GM19238 (cell line): ENCODE data around the gene AUTS2.

Experiments
- DNase-seq: peaks from one replicate; pipeline ENCODE4 v3.0.0; 2011; ENCODE audit warnings: low spot score; ENCODE audit not compliant: insufficient read length

Gene AUTS2

DNA sequence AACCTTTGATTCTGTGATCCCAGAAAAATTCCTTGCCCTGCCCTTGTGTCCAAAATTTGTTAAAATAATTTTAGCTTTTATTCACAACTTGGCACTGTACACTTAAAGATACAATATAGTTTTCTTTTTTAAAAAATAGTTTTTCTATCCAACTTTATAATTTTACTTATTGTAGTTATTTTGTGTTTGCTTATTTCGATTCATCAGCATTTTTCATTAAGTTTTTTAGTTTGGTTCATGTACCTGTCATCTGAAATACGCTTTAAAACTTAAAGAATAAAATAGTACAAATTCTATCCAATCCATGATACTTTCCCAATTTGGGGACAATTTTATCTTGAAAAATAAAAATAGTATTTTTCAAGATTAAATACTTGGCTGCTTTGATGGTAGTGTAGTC, 514.8 kb downstream of the AUTS2 start:
- DNase-seq = no peak

DNA sequence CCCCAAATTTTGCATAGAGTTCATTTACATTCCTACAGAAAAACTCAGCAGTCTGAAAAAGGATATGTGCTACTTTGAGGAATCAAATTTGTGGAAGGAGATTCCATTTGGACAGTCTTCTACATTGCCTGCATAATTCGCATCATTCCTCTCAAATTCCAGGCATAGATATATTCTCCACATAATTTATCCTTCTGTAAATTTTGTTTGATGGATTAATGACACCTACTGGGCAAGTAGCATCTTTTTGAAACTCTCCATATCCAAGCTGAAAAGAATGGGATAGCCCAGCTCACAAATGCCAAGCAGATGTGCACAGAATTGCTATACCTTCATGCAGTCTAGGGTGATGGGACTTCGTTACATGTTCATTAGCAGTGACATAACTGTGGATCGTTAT, 515.3 kb downstream of the AUTS2 start:
- DNase-seq = no peak

DNA sequence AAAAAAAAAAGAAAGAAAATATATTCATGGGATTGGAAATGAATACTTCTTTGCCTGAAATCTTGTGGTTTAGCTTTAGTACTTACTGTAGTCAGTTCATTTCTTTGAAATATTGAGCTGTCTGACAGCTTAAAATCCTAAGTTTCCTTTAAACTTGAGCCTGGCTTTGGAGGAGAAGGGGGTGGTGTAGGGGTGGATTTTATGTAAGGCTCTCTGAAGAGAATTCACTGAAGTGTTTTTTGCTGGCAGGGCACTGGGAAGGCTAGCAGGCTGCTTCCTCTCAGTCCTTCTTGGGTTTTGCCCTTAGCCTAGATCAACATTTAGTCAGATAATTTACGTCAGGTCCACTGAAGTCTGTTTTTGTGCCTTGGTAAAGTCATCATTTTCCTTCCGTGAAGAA, 516.5 kb downstream of the AUTS2 start:
- no peak for DNase-seq

GRCh38 chr7:70116244-70116643, 518.0 kb downstream of the AUTS2 start:
- no peak for DNase-seq

DNA sequence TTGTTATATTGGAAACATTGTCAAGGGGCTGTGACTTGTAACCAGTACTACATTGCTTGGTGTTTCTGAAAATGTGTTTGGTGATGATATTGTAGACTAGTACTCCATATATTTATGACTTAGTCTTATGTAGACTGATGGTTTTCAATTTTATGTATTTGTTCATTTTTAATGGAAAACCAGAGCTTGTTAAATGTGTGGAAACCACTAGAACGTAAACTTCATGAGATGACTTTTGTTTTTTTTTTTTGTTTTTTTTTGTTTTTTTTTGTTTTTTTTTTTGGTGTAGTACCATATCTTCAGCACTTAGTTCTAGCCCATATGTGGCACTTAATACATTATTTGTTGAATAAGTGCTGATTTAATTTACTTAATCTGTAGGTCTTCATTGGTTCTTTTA, 518.6 kb downstream of the AUTS2 start:
- DNase-seq = no peak

DNA sequence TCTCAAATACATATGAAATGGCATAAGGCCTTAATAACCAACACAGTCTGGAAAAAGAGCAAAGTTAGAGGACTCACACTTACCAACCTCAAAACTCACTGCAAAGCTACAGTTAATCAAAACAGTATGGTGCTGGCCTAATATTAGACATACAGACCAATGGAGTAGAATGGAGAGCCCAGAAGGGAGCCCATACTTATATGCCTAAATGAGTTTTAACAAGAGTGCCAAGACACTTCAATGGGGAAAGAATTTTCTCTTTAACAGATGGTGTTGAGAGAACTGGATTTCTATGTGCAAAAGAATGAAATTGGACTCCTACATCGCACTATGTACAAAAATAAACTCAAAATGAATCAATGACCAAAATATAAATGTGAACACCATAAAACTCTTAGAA, 522.6 kb downstream of the AUTS2 start:
- no peak for DNase-seq

GRCh38 chr7:70131817-70132216, 533.5 kb downstream of the AUTS2 start:
- no peak for DNase-seq

DNA sequence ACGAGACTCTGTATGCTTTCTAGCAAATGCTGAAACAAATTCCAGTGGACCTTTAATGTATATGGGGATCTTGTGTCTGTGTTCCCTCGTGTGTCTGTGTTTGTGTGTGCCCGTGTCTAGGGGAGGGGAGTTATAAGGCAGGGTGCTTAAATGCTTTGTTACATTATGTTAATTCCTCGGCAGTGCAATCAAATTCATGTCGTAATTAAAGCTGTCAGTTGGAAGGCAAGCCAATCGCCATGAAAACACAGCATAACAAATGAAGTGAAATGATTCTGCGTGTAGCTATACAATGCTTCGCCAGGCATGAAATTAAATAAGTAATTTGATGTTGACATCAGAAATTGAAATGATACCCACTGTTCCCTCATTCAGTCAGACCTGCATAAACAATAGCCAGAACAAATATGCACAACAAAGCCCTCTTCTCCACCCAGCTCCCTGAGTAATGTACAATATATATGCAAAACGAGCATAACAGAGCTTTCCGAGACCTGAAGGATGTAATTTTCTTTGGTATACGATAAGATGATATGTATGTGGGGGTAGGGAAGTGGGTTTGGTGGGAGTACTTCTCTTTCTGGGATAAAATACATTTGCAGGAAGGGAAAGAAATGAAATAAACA, 534.1 kb downstream of the AUTS2 start:
- no peak for DNase-seq

DNA sequence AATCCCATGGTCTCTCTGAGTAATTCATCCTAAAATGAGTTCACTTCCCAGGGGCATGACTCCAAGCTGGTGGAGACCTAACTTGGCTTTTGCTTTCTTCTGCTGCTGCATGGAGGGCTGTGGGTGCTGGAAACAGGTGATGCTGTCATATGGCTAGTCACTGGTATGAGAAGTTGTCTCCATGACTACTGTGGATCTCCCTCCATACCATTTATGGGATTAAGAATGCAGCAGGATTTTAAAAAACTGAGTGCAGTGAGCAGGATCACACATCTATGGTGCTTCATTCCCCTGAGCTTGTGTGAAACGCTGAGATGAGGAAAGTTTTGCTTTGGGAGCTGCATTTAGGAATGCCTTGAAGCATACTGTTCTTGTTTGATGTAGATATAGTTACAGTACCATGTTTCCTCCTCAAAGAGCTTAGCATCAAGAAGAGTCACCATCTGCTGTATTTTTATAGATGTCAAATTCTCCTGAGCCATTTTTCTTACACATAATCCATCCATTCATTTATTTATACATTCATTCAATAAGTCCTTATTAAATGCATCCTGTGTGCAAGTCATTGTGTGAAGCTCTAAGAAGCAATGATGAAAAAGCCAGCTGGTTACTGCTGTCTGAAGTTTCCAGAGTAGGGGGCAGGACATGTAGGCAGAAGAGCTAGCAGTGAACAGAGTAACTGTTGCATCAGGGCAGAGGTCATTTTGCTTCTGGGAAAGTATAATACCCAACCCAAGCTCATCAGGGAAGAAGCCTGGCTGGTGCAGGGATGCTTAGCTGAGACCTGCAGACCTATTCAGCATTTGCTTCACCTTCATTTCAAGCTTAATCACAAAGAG, 534.8 kb downstream of the AUTS2 start:
- no peak for DNase-seq

GRCh38 chr7:70134029-70134770, 535.9 kb downstream of the AUTS2 start:
- DNase-seq = no peak

- no peak for DNase-seq
Observed at GRCh38 chr7:70135656-70136055, 537.4 kb downstream of the AUTS2 start.

- no peak for DNase-seq
Observed at GRCh38 chr7:70137126-70137525, 538.9 kb downstream of the AUTS2 start.

- DNase-seq = no peak
Observed at GRCh38 chr7:70142247-70142932, 544.1 kb downstream of the AUTS2 start.

- DNase-seq = no peak
Observed at GRCh38 chr7:70143075-70144044, 545.1 kb downstream of the AUTS2 start.

- no peak for DNase-seq
Observed at GRCh38 chr7:70148997-70149396, 550.7 kb downstream of the AUTS2 start.

- DNase-seq = no peak
Observed at GRCh38 chr7:70152313-70152712, 554.0 kb downstream of the AUTS2 start.

DNA sequence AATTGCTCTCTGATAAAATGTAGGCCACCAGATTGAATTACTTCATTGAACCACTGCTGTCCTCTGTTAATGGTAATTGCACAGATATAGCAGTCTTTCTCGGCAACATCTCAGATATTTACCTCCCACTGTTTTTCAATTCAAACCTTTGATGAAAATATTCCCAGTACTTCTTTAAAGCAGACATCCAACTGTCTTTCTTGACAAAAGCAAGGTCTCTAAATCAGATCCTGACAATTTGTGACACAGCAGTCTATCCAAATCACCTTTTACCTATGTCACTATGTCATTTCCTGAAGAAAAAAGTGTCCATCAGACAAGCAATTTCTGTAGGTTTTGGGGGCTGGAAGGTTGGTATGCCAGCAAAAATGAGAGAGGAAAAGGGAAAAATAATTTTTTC, 555.7 kb downstream of the AUTS2 start:
- no peak for DNase-seq

GRCh38 chr7:70154521-70155180, 556.4 kb downstream of the AUTS2 start:
- no peak for DNase-seq

DNA sequence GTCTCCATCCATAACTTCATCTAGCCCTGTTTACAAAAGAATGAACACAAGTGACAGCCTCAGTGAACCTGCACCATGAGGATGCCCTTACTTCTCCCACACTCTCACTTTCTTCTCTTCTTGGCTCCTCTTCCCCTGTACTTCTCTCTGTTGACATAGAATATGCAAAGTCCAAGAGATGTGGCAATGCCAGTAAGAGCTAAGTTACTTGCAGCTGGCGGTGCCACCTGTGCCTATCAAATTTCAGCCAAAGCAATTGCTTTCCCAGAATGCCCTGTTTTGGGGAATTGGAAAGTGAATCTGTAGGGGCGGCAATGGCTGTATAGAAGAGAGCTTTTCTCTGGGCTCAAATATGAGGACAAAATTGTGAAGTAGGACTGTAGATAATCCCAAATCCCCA, 557.8 kb downstream of the AUTS2 start:
- no peak for DNase-seq

DNA sequence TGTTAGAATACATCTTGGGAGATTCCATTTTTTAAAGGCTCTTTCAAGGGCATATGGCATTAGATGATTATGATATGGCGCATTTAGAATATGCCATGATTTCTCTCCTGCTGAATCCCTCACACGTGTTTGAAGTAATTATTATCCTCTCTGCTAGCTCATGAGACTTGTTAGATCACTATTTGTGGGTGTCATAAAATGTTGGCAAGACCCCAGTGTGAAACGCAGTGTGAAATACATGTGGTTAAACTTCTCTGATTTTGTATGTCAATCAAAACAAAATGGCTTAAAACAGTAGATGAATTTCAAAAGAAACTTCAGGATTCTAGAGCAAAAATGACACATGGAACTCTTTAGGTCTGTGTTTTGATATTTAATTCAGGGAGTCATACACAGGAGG, 560.8 kb downstream of the AUTS2 start:
- no peak for DNase-seq
